AG08396 (cell line): ENCODE data around the gene C4BPB.

Experiments used
- DNase-seq: peaks from one replicate; pipeline ENCODE4 v3.0.0; 2012; ENCODE audit warnings: low spot score, mixed read lengths

The C4BPB gene

GRCh38 chr1:207085887-207086286 is 2.8 kb upstream of the C4BPB start:
- no peak for DNase-seq

GRCh38 chr1:207088161-207088560 is 499 bp upstream of the C4BPB start:
- DNase-seq, result no peak

GRCh38 chr1:207089627-207090355 is 1.1 kb downstream of the C4BPB start:
- no peak for DNase-seq

- DNase-seq, result no peak
Measured at GRCh38 chr1:207091200-207091908, 2.7 kb downstream of the C4BPB start.

GRCh38 chr1:207093944-207094343 is 5.3 kb downstream of the C4BPB start:
- DNase-seq, result no peak

GRCh38 chr1:207097871-207098324 is 9.2 kb downstream of the C4BPB start:
- DNase-seq, result no peak

- DNase-seq, result no peak
Measured at GRCh38 chr1:207101720-207102119, 13.1 kb downstream of the C4BPB start.

GRCh38 chr1:207102146-207102545 is 13.5 kb downstream of the C4BPB start:
- DNase-seq, result no peak

GRCh38 chr1:207102659-207103058 is 14.0 kb downstream of the C4BPB start:
- no peak for DNase-seq

- DNase-seq, result no peak
Measured at GRCh38 chr1:207103892-207104373, 15.3 kb downstream of the C4BPB start, which contains the start of gene C4BPA. TSS of gene C4BPA (plus strand) at chr1:207104233. CDS start at chr1:207113026, 8,793 bp downstream.

- no peak for DNase-seq
Measured at GRCh38 chr1:207109004-207109403, 20.3 kb downstream of the C4BPB start.

GRCh38 chr1:207112616-207113296 is 24.1 kb downstream of the C4BPB start:
- DNase-seq, result no peak

GRCh38 chr1:207115269-207115668 is 26.6 kb downstream of the C4BPB start:
- no peak for DNase-seq

- DNase-seq, result no peak
Measured at GRCh38 chr1:207124389-207124788, 35.7 kb downstream of the C4BPB start.

GRCh38 chr1:207128336-207128921 is 39.8 kb downstream of the C4BPB start:
- DNase-seq, result no peak

GRCh38 chr1:207129053-207129452 is 40.4 kb downstream of the C4BPB start:
- no peak for DNase-seq

GRCh38 chr1:207130252-207131036 is 41.8 kb downstream of the C4BPB start:
- no peak for DNase-seq

- DNase-seq, result no peak
Measured at GRCh38 chr1:207131163-207131562, 42.5 kb downstream of the C4BPB start.

- DNase-seq, result no peak
Measured at GRCh38 chr1:207134581-207134980, 45.9 kb downstream of the C4BPB start.

- no peak for DNase-seq
Measured at GRCh38 chr1:207139616-207140015, 51.0 kb downstream of the C4BPB start.

- no peak for DNase-seq
Measured at GRCh38 chr1:207140536-207140935, 51.9 kb downstream of the C4BPB start.
